Measurements from ENCODE around the gene KATNAL1. TPM values are rescaled to one million over a fixed set of nuclear protein-coding genes. Genes with fewer than 3 reads are reported as not detected.
"Not testable (repeated sequence)": the region's sequence is repeated elsewhere in the genome, so short reads cannot be mapped to it uniquely, and the experiment has no call there.

Gene KATNAL1
- total RNA-seq, 1 donor from 2014 or later = 29.1 TPM

- Mint-ChIP-seq H3K9me3 (no peaks in the 10 kb centered on the region), H3K4me1 (peaks cover 14% of the 10 kb centered on the region), H3K4me3 (no peak overlapping the region), H3K27ac (ENCODE audit: unreplicated experiment) (no peak overlapping the region), H3K27me3 (ENCODE audit: low read depth) (no peaks in the 10 kb centered on the region), H3K36me3 (ENCODE audit: low read depth) (no peaks in the 10 kb centered on the region)
- TF ChIP-seq CTCF (conservative IDR thresholded peaks at IDR 0.05) = no peak
- no peak for DNase-seq (ENCODE audit: low read depth, low spot score)
Measured at GRCh38 chr13:30181888-30182651, 125.3 kb downstream of the KATNAL1 start.

- DNase-seq (ENCODE audit: low read depth, low spot score) = no peak
- TF ChIP-seq CTCF (conservative IDR thresholded peaks at IDR 0.05) = no peak
- H3K4me1 Mint-ChIP-seq = no peaks in the 10 kb centered on the region
- H3K4me3 Mint-ChIP-seq = no peak overlapping the region
- H3K27ac Mint-ChIP-seq (ENCODE audit: unreplicated experiment) = peak overlapping the region; percentile 52
- H3K9me3 Mint-ChIP-seq = no peaks in the 10 kb centered on the region
- H3K27me3 Mint-ChIP-seq (ENCODE audit: low read depth) = no peaks in the 10 kb centered on the region
- H3K36me3 Mint-ChIP-seq (ENCODE audit: low read depth) = no peaks in the 10 kb centered on the region
Measured at GRCh38 chr13:30179597-30180276, 127.6 kb downstream of the KATNAL1 start.

- H3K4me3 Mint-ChIP-seq = no peak overlapping the region
- H3K27me3 Mint-ChIP-seq (ENCODE audit: low read depth) = no peaks in the 10 kb centered on the region
- no peaks in the 10 kb centered on the region for H3K4me1 Mint-ChIP-seq
- no peaks in the 10 kb centered on the region for H3K36me3 Mint-ChIP-seq (ENCODE audit: low read depth)
- H3K27ac Mint-ChIP-seq (ENCODE audit: unreplicated experiment) = no peak overlapping the region
- DNase-seq (ENCODE audit: low read depth, low spot score) = no peak
- TF ChIP-seq CTCF (conservative IDR thresholded peaks at IDR 0.05) = no peak
- peaks cover 2% of the 10 kb centered on the region for H3K9me3 Mint-ChIP-seq
Measured at GRCh38 chr13:30178976-30179375, 128.4 kb downstream of the KATNAL1 start.

- Mint-ChIP-seq H3K9me3 (peaks cover 2% of the 10 kb centered on the region), H3K36me3 (ENCODE audit: low read depth) (no peaks in the 10 kb centered on the region), H3K27ac (ENCODE audit: unreplicated experiment) (no peak overlapping the region), H3K4me1 (no peaks in the 10 kb centered on the region), H3K4me3 (no peak overlapping the region), H3K27me3 (ENCODE audit: low read depth) (no peaks in the 10 kb centered on the region)
- no peak for DNase-seq (ENCODE audit: low read depth, low spot score)
- no peak for TF ChIP-seq CTCF (conservative IDR thresholded peaks at IDR 0.05)
Measured at GRCh38 chr13:30175166-30175565, 132.2 kb downstream of the KATNAL1 start.

- not testable (repeated sequence) for H3K27me3 Mint-ChIP-seq (ENCODE audit: low read depth); H3K27ac Mint-ChIP-seq (ENCODE audit: unreplicated experiment); H3K36me3 Mint-ChIP-seq (ENCODE audit: low read depth); H3K4me3 Mint-ChIP-seq; H3K4me1 Mint-ChIP-seq; DNase-seq (ENCODE audit: low read depth, low spot score); H3K9me3 Mint-ChIP-seq
Measured at GRCh38 chr13:30174250-30174649, 133.1 kb downstream of the KATNAL1 start.

GRCh38 chr13:30173303-30173610 lies 134.1 kb downstream of the KATNAL1 start:
- H3K9me3 Mint-ChIP-seq = peaks cover 2% of the 10 kb centered on the region
- no peak overlapping the region for H3K4me3 Mint-ChIP-seq
- H3K36me3 Mint-ChIP-seq (ENCODE audit: low read depth) = no peaks in the 10 kb centered on the region
- H3K27ac Mint-ChIP-seq (ENCODE audit: unreplicated experiment) = no peak overlapping the region
- TF ChIP-seq CTCF (conservative IDR thresholded peaks at IDR 0.05) = no peak
- no peaks in the 10 kb centered on the region for H3K4me1 Mint-ChIP-seq
- DNase-seq (ENCODE audit: low read depth, low spot score) = no peak
- no peaks in the 10 kb centered on the region for H3K27me3 Mint-ChIP-seq (ENCODE audit: low read depth)
